ENCODE measurements around the gene TRIM67.

GRCh38 chr1:231178970-231179369 lies 17.1 kb downstream of the TRIM67 start:
- TF ChIP-seq CTCF (IDR thresholded peaks at IDR 0.05; ENCODE audit: poor library complexity) (no peak), EZH2phosphoT487 (IDR thresholded peaks at IDR 0.05; ENCODE audit: low read depth, severe bottlenecking, unreplicated experiment) (no peak)

Measured in hepatocyte (in vitro differentiated cells).